ENCODE data around the gene INPP5A.

The INPP5A gene

DNA sequence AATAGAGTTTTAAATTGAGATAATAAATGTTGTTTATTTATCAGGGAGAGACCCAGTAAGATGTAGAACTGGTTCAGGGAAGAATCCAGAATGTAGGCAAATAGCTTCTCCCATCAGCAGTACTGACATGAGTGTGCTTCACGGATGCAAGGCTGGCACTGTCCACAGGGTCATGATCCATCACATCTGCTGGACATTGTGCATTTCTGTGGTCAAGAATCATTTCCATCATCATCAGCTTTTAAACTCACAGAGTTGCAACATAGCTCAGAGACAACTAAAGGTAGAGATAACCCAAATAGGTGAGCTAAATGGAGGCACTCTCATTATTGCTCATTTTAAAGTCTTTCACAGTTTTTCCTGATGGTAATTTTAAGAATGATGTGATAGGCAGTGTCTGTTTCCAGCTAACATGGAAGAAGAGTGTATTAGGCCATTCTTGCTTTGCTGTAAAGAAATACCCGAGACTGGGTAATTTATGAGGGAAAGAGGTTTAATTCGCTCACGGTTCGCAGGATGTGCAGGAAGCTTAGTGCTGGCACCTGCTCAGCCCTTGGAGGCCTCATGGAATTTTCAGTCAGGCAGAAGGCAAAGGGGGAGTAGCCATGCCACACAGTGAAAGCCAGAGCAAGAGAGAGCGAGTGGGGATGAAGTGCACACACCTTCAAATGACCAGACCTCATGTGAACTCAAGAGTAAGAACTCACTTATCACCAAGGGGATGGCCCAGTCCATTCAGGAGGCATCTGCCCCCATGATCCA, 80.8 kb downstream of the INPP5A start:
- no peaks in the 10 kb centered on the region for H3K9me3 ChIP-seq (ENCODE audit: severe bottlenecking)
- no peak for DNase-seq
- no peak overlapping the region for H3K27ac ChIP-seq
- H3K4me3 ChIP-seq (ENCODE audit: low read depth, low read length), result no peak overlapping the region
- H3K36me3 ChIP-seq, result no peaks in the 10 kb centered on the region
- TF ChIP-seq CTCF (IDR thresholded peaks at IDR 0.05; ENCODE audit: low read depth, low read length), result no peak
- no peaks in the 10 kb centered on the region for H3K27me3 ChIP-seq (ENCODE audit: insufficient read depth, low read depth, severe bottlenecking)

DNA sequence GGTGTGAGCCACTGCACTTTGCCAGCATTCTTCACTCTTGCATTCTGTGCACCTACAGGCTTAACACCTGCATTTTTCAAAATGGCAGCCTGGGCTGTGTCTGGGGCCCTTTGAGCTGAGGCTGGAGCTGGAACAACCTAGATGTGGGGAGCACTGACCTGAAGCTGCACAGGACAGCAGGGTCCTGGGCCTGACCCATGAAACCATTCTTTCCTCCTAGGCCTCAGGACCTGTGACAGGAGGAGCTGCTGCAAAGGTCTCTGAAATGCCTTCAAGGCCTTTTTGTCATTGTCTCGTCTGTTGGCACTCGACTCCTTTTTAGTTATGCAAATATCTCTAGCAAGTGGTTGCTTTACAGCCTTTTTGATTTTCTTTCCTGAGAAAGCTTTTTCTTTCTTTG, 82.3 kb downstream of the INPP5A start:
- TF ChIP-seq CTCF (IDR thresholded peaks at IDR 0.05; ENCODE audit: low read depth, low read length), result no peak

GRCh38 chr10:132624061-132624846, 86.7 kb downstream of the INPP5A start:
- no peak for TF ChIP-seq CTCF (IDR thresholded peaks at IDR 0.05; ENCODE audit: low read depth, low read length)
- Histone ChIP-seq H3K36me3 (no peaks in the 10 kb centered on the region), H3K27me3 (ENCODE audit: insufficient read depth, low read depth, severe bottlenecking) (no peaks in the 10 kb centered on the region), H3K4me3 (ENCODE audit: low read depth, low read length) (no peak overlapping the region), H3K9me3 (ENCODE audit: severe bottlenecking) (no peaks in the 10 kb centered on the region), H3K27ac (no peak overlapping the region)
- DNase-seq, result no peak

More for the DNA sequence above, 82.3 kb downstream of the INPP5A start:
- H3K36me3 ChIP-seq, result no peaks in the 10 kb centered on the region
- H3K9me3 ChIP-seq (ENCODE audit: severe bottlenecking), result no peaks in the 10 kb centered on the region
- no peak for DNase-seq
- H3K4me3 ChIP-seq (ENCODE audit: low read depth, low read length), result no peak overlapping the region
- no peaks in the 10 kb centered on the region for H3K27me3 ChIP-seq (ENCODE audit: insufficient read depth, low read depth, severe bottlenecking)
- H3K27ac ChIP-seq, result no peak overlapping the region

GRCh38 chr10:132624847-132625471, 87.4 kb downstream of the INPP5A start:
- Histone ChIP-seq H3K4me3 (ENCODE audit: low read depth, low read length) (no peak overlapping the region), H3K27me3 (ENCODE audit: insufficient read depth, low read depth, severe bottlenecking) (no peaks in the 10 kb centered on the region), H3K9me3 (ENCODE audit: severe bottlenecking) (no peaks in the 10 kb centered on the region), H3K36me3 (no peaks in the 10 kb centered on the region), H3K27ac (no peak overlapping the region)
- DNase-seq, result no peak
- TF ChIP-seq CTCF (IDR thresholded peaks at IDR 0.05; ENCODE audit: low read depth, low read length), result no peak

GRCh38 chr10:132626019-132626760, 88.6 kb downstream of the INPP5A start:
- Histone ChIP-seq H3K36me3 (no peaks in the 10 kb centered on the region), H3K9me3 (ENCODE audit: severe bottlenecking) (no peaks in the 10 kb centered on the region)
- no peak for DNase-seq

More at GRCh38 chr10:132626019-132626760, 88.6 kb downstream of the INPP5A start:
- TF ChIP-seq CTCF (IDR thresholded peaks at IDR 0.05; ENCODE audit: low read depth, low read length), result no peak
- Histone ChIP-seq H3K4me3 (ENCODE audit: low read depth, low read length) (no peak overlapping the region), H3K27ac (no peak overlapping the region), H3K27me3 (ENCODE audit: insufficient read depth, low read depth, severe bottlenecking) (no peaks in the 10 kb centered on the region)

All from WERI-Rb-1 (cell line).